GM19455 (cell line): ENCODE results near the gene CCR8.
"Not testable (repeated sequence)": the region's sequence is repeated elsewhere in the genome, so short reads cannot be mapped to it uniquely, and the experiment has no call there.

Source experiments
- ATAC-seq: cut with Tn5 transposase; IDR thresholded peaks from one replicate; pipeline ENCODE4 v1.9.1; 2021; ENCODE audit not compliant: unreplicated experiment

Gene CCR8

GRCh38 chr3:39315420-39315819 is 14.1 kb upstream of the CCR8 start:
- ATAC-seq, result no peak

GRCh38 chr3:39317571-39318169 is 11.8 kb upstream of the CCR8 start:
- no peak for ATAC-seq

GRCh38 chr3:39318301-39318700 is 11.2 kb upstream of the CCR8 start:
- ATAC-seq, result no peak

GRCh38 chr3:39319249-39319648 is 10.3 kb upstream of the CCR8 start:
- no peak for ATAC-seq

- ATAC-seq, result not testable (repeated sequence)
Observed at GRCh38 chr3:39321574-39321983, 7.9 kb upstream of the CCR8 start.

- not testable (repeated sequence) for ATAC-seq
Observed at GRCh38 chr3:39322209-39322715, 7.2 kb upstream of the CCR8 start.

GRCh38 chr3:39322936-39323335 is 6.6 kb upstream of the CCR8 start:
- ATAC-seq, result no peak

- no peak for ATAC-seq
Observed at GRCh38 chr3:39323494-39323893, 6.0 kb upstream of the CCR8 start.

- ATAC-seq, result no peak
Observed at GRCh38 chr3:39325236-39325635, 4.3 kb upstream of the CCR8 start.

- peak; percentile 23 for ATAC-seq
Observed at GRCh38 chr3:39327053-39327745, 2.3 kb upstream of the CCR8 start.

GRCh38 chr3:39327746-39328349 is 1.7 kb upstream of the CCR8 start:
- ATAC-seq, result peak; percentile 62

- ATAC-seq, result no peak
Observed at GRCh38 chr3:39330824-39331223, 1.3 kb downstream of the CCR8 start.

GRCh38 chr3:39332525-39332924 is 3.0 kb downstream of the CCR8 start:
- no peak for ATAC-seq

- no peak for ATAC-seq
Observed at GRCh38 chr3:39333607-39334006, 4.1 kb downstream of the CCR8 start.

GRCh38 chr3:39334205-39334604 is 4.7 kb downstream of the CCR8 start:
- no peak for ATAC-seq

GRCh38 chr3:39338201-39338600 is 8.7 kb downstream of the CCR8 start:
- ATAC-seq, result no peak

- no peak for ATAC-seq
Observed at GRCh38 chr3:39339086-39339485, 9.6 kb downstream of the CCR8 start.

- ATAC-seq, result no peak
Observed at GRCh38 chr3:39343076-39343717, 13.7 kb downstream of the CCR8 start.

- ATAC-seq, result no peak
Observed at GRCh38 chr3:39343760-39344159, 14.3 kb downstream of the CCR8 start.

- no peak for ATAC-seq
Observed at GRCh38 chr3:39344746-39345344, 15.3 kb downstream of the CCR8 start.
